HG03521 (cell line): ENCODE measurements around the gene INPP5E.
A peak's percentile ranks its signal among the peaks of the same experiment; 100 is the strongest.
"Not testable (repeated sequence)": the region's sequence is repeated elsewhere in the genome, so short reads cannot be mapped to it uniquely, and the experiment has no call there.

Experiments used
- ATAC-seq: cut with Tn5 transposase; IDR thresholded peaks from one replicate; pipeline ENCODE4 v1.9.1; 2021; ENCODE audit warnings: mild to moderate bottlenecking, moderate library complexity; ENCODE audit not compliant: unreplicated experiment

Gene INPP5E

GRCh38 chr9:136430588-136431234 is 8.9 kb downstream of the INPP5E start:
- no peak for ATAC-seq

- ATAC-seq = no peak
Measured at GRCh38 chr9:136429683-136430491, 9.8 kb downstream of the INPP5E start.

GRCh38 chr9:136429075-136429628 is 10.5 kb downstream of the INPP5E start:
- no peak for ATAC-seq

- ATAC-seq = no peak
Measured at GRCh38 chr9:136426787-136427186, 12.9 kb downstream of the INPP5E start.

GRCh38 chr9:136425367-136425766 is 14.3 kb downstream of the INPP5E start:
- not testable (repeated sequence) for ATAC-seq

GRCh38 chr9:136424750-136425362 is 14.8 kb downstream of the INPP5E start:
- no peak for ATAC-seq

- ATAC-seq = no peak
Measured at GRCh38 chr9:136423432-136424146, 16.1 kb downstream of the INPP5E start.

- ATAC-seq = no peak
Measured at GRCh38 chr9:136422876-136423275, 16.8 kb downstream of the INPP5E start.

- no peak for ATAC-seq
Measured at GRCh38 chr9:136421791-136422190, 17.9 kb downstream of the INPP5E start.

GRCh38 chr9:136419092-136419420 is 20.6 kb downstream of the INPP5E start:
- ATAC-seq = no peak

- ATAC-seq = no peak
Measured at GRCh38 chr9:136418182-136419091, 21.2 kb downstream of the INPP5E start.

- no peak for ATAC-seq
Measured at GRCh38 chr9:136416914-136417313, 22.7 kb downstream of the INPP5E start.

- ATAC-seq = no peak
Measured at GRCh38 chr9:136416427-136416826, 23.2 kb downstream of the INPP5E start.

- no peak for ATAC-seq
Measured at GRCh38 chr9:136412962-136413361, 26.7 kb downstream of the INPP5E start.

GRCh38 chr9:136411378-136411777 is 28.3 kb downstream of the INPP5E start:
- ATAC-seq = no peak

- peak; percentile 79 for ATAC-seq
Measured at GRCh38 chr9:136410500-136411287, 29.0 kb downstream of the INPP5E start, which contains the start of the genes ENTR1 and PMPCA. Gene ENTR1 (minus strand): TSS chr9:136410614. CDS start chr9:136410397, 217 bp downstream. Gene PMPCA (plus strand): TSS chr9:136410658. CDS start chr9:136410669, 11 bp downstream.

GRCh38 chr9:136409557-136410455 is 29.8 kb downstream of the INPP5E start:
- ATAC-seq = peak; percentile 19

GRCh38 chr9:136407911-136408310 is 31.7 kb downstream of the INPP5E start:
- ATAC-seq = no peak
